GM18505 (cell line): ENCODE results near the gene MRPS27.

Source experiments
- ATAC-seq: cut with Tn5 transposase; IDR thresholded peaks from one replicate; pipeline ENCODE4 v1.9.1; 2021; ENCODE audit not compliant: unreplicated experiment
- POLR2A ChIP-seq: IDR thresholded peaks from 4 replicates; pipeline ENCODE4 v1.6.1; 2011; ENCODE audit warnings: borderline replicate concordance; ENCODE audit not compliant: insufficient read depth, insufficient read length; ENCODE audit errors: extremely low read depth

The MRPS27 gene

GRCh38 chr5:72273547-72273946, 46.5 kb downstream of the MRPS27 start:
- TF ChIP-seq POLR2A, result no peak
- ATAC-seq, result no peak

DNA sequence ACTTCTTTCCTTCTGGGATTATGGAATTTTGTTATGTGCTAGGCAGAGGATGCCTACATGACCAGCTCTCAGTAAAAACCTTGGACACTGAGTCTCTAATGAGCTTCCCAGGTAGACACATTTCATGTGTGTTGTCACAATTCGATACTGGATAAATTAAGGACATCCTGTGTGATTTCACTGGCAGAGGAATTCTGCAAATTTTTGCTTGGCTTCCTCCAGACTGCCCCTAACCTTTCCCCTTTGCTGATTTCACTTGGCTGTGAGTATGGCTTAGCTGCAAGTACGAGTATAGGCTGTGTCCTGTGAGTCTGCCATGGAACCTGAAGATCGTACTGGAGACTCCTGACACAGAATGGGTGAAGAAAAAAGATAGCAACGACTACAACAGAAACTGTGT, 47.6 kb downstream of the MRPS27 start:
- no peak for ATAC-seq
- TF ChIP-seq POLR2A, result no peak

DNA sequence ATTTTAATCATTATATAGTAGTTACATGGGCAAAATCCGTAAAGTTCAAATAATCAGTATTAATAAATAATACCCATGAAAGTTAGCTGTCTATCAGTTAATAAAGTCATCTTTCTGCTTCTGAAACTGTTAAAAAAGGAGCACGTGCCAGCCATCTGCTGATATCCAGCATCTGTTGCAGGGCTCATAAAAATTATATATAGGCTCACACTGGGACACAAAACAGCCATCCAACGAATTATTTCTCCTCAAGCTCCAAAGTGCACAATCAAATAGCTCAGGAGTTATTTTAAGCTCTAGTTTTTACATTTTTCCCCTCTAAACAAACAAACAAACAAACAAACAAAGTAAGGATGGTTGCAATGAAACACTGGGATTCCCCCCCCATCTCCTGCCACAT, 48.3 kb downstream of the MRPS27 start:
- no peak for ATAC-seq
- TF ChIP-seq POLR2A, result no peak

DNA sequence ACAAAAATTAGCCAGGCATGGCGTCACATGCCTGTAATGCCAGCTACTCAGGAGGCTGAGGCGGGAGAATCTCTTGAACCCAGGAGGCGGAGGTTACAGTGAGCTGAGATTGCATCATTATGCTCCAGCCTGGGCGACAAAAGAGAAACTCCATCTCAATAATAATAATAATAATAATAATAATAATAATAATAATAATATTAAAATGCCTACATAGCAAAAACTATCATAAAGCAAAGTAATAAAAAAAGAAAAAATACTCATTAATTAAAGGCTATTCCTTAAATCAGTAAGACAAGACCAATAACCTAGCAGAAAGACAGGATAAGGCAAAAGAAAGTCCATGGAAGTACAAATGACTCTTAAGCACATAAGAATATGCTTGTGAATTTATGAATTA, 50.0 kb downstream of the MRPS27 start:
- no peak for ATAC-seq
- TF ChIP-seq POLR2A, result no peak

GRCh38 chr5:72269411-72269780, 50.6 kb downstream of the MRPS27 start:
- no peak for TF ChIP-seq POLR2A
- no peak for ATAC-seq

DNA sequence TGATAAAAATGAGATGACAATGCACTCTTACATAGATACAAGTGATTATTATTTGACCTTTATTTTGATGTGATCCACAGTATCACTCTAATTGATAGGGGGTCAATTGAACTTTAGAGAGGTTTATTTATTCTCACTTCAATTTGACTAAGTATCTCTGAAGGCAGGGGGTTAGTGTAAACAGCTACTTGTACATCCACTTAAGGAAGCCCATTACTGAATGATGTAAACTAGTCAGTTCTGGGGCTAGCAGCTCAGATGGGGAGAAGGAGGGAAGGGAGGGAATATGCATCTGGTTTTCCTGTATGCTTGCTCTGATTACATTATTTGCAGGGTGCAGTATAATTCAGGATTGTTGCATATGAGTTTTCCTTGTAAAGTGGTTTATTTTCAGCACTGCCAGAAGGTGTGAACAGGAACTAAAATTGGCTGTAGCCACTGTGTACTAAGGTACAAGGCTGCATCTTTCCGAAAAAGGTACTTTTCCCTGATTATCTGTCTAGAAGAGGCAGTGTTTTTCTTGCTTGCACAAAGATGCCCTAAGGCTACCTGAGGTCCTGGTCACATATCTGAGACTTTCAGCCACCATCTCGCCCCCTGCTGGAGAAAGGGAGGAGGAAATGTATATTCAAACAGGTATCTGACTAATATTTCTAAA, 51.2 kb downstream of the MRPS27 start:
- ATAC-seq, result no peak
- no peak for TF ChIP-seq POLR2A

DNA sequence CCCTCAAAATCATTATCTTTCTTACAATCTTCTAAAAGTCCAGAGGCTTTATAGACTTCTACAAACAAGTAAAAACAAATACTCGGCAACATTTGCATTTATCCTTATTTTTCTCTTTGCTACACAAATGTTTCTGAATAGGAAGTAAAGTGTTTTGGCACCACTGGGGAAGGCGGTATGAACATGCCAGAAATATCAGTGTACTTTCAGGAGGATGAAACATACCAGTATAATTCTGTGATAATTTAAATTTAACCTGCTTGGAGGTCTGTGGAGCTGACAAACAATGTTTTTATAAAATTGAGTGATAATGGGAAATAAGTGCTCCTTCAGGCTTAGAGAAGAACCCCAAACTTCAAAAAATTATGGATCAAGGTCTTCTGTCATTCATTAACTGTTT, 51.8 kb downstream of the MRPS27 start:
- no peak for ATAC-seq

DNA sequence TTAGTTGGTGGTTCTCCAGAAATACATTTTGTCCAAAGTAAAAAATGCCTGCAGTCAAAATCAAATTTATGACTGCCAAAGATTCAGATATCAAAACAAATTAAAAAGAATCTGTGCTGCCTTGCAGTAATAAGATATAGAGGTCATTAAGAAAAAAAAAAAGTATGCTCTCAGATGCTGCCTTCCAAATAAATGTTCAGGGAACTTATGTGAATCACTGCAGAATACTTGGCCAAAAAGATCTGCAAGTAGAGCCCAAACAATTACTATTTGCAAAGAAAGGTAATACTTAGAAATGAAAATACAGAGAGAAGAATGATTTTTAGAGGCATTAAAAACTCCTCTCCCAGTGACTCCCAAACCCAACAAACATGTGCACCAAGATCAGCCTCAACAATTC, 52.4 kb downstream of the MRPS27 start:
- TF ChIP-seq POLR2A, result no peak
- ATAC-seq, result no peak

More for the DNA sequence above, 51.8 kb downstream of the MRPS27 start:
- no peak for TF ChIP-seq POLR2A

DNA sequence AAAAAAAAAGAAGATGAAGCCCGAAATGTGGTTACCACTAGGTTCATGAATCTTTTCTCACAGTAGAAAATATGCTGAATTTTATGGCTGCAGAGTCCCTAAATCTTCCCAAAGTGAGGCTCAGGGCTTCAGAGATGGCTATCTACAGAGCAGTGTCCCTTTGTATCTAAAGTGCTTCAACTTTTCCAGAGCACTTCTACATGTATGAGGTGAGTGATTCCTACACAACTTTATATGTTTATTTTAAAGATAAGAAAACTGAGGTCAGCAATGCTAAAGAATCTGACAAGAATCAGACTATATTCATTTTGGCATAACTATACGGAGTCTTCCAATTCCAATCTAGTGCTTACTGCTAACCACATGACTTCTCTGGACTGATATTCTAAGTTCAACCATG, 53.2 kb downstream of the MRPS27 start:
- no peak for TF ChIP-seq POLR2A
- no peak for ATAC-seq

DNA sequence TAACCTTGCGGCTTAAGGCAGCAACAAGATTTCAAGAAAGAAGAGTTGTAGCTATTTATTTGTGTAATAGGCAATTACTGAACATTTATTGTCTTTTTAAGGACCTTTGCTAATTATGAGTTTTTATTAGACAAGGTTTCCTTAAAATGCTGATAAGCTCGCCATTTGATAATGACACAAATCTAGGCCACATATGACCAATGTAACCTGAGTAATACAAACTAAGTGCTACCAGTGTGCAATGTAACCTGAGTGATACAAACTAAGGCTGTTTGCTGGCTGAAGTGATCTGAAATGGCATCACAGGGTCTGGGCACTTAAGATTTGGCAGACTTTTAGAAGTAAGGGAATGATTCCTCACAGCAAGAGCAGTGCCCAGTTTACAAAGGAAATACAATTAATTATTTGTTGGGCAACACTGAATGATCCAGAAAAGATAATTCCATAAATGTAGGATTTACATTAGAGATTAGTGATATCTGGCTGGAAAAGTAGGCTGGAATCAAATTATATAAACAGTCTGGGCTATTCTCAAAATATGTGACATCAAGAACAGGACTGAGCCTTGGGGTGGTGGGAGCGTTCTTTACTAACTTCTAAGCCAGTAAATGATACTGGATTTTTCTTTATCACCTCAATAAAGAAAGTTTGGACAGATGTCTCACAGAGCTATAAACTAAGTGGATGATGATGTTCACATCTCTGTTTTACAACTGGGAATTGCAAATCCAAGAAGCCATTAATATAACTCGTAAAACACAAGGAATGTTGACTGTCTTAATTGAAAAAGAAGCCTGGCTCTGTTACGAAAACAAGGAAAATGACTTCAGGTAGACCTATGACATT, 54.8 kb downstream of the MRPS27 start:
- no peak for TF ChIP-seq POLR2A
- ATAC-seq, result no peak

- TF ChIP-seq POLR2A, result no peak
- ATAC-seq, result no peak
Observed at GRCh38 chr5:72256536-72256935, 63.5 kb downstream of the MRPS27 start.

DNA sequence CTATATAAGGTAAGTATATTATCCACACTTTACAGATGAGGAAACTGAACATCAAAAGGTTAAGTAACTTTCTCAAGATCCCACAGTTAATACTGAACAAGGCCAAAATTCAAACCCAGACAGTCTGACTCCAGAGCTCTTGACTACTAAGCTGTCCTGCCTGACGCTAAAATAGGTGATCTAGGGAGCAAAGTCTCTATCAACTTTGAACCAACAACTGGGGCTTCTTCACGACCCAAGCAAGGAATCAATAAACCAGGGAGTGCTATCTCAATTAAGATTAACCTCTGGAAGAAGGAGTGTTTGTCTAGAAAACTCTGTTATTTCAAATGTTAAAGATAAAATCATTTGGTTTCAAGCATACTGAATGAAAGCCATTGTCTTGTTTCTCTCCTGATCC, 64.4 kb downstream of the MRPS27 start:
- ATAC-seq, result no peak
- no peak for TF ChIP-seq POLR2A

DNA sequence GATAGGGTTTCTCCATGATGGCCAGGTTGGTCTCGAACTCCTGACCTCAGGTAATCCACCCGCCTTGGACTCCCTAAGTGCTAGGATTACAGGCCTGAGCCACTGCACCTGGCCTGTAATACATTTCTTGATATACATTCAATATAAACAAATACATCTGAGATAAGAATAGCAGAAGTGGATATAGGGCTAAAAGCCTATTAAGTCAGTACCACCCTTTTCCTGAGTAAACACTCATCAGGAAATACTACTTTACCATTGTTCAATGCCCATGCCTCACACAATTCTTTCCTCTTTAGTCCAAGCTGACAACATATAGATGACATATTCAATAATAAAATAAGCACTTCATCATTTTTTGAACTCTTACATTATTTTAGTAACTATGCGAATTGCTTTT, 64.8 kb downstream of the MRPS27 start:
- TF ChIP-seq POLR2A, result no peak
- no peak for ATAC-seq

DNA sequence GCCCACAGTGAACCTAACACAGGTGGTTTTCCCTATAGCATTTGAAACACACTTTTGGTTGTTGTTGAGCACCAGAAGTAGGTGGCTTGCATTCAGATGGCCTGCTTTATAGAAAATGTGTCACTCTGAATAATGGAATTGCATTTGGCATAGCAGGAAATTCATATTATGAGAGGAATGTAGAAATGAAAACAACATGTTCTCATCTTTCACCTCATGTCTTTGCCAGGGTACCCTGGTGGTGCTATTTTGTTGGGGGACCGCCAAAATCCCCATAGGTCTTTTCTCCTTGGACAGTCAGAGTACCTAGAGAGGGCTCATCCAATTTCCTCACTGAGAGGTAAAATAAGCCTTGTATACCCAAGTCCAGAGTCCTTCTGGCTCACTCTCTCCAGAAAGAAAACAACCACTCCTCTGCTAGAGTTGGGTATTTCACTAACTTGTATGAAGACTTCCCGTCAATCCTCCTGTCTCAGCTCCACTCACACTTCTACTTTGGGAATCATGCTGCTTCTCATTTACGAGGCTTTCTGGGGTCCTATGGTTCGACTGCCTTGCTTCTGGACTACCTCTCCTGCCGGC, 67.4 kb downstream of the MRPS27 start:
- TF ChIP-seq POLR2A, result no peak
- ATAC-seq, result no peak

DNA sequence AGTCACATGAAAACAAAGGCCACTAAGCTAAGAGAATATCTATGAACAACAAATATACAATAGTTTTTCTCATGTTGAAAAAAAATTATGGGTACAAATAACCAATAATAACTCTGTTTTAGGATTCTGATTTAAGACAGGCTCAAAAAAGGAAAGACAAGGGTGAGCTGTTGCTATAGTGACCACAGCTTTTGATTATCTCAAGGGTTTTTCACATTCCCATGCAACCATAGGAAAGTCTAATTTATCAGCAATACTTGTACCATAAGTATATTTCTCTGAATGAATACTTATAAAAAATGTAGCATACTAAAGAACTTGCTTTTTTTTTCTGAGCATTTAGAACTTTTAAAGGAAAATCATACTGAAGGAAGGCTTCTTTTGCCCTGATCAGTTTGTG, 68.0 kb downstream of the MRPS27 start:
- no peak for ATAC-seq
- TF ChIP-seq POLR2A, result no peak

- no peak for ATAC-seq
- TF ChIP-seq POLR2A, result no peak
Observed at GRCh38 chr5:72251386-72251785, 68.7 kb downstream of the MRPS27 start.
